Measurements from ENCODE around the gene PANK3. TPM values are rescaled to one million over a fixed set of nuclear protein-coding genes. Genes with fewer than 3 reads are reported as not detected.
A peak's percentile ranks its signal among the peaks of the same experiment; 100 is the strongest.
"Not testable (repeated sequence)": the region's sequence is repeated elsewhere in the genome, so short reads cannot be mapped to it uniquely, and the experiment has no call there.

Gene PANK3
- total RNA-seq, 1 donor from 2014 or later = 57.7 TPM

DNA sequence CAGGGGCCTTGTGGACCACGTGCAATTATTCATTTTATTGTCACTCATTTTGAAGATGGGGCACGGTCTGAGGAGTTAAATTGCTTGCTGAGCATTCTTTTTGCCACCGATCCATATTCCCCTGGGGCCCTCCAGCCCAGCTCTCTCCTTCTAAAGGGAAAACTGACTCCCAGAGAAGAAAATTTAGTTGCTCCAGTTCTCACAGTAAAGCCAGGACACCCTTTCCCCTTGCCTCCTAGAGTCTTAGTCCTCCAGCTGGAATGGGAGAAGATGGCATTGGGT is 1.0 kb upstream of the PANK3 start:
- Mint-ChIP-seq H3K9me3 (peaks cover 1% of the 10 kb centered on the region), H3K36me3 (ENCODE audit: low read depth) (peaks cover 15% of the 10 kb centered on the region), H3K27ac (peak overlapping the region; percentile 95), H3K27me3 (no peaks in the 10 kb centered on the region), H3K4me1 (peaks cover 46% of the 10 kb centered on the region), H3K4me3 (peak overlapping the region; percentile 84)
- ChIA-PET CTCF (no interaction called here), POLR2A (interaction anchor here (1.0 to 1.7 kb wide), 2 partner anchors 94 to 1004 kb away, joined by 3 to 8 read pairs; partner anchors contain the start of genes RARS1 and SPDL1)
- DNase-seq = no peak
- no peak for ATAC-seq (ENCODE audit: low read depth)
- TF ChIP-seq, protein P1, sequence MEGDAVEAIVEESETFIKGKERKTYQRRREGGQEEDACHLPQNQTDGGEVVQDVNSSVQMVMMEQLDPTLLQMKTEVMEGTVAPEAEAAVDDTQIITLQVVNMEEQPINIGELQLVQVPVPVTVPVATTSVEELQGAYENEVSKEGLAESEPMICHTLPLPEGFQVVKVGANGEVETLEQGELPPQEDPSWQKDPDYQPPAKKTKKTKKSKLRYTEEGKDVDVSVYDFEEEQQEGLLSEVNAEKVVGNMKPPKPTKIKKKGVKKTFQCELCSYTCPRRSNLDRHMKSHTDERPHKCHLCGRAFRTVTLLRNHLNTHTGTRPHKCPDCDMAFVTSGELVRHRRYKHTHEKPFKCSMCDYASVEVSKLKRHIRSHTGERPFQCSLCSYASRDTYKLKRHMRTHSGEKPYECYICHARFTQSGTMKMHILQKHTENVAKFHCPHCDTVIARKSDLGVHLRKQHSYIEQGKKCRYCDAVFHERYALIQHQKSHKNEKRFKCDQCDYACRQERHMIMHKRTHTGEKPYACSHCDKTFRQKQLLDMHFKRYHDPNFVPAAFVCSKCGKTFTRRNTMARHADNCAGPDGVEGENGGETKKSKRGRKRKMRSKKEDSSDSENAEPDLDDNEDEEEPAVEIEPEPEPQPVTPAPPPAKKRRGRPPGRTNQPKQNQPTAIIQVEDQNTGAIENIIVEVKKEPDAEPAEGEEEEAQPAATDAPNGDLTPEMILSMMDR (IDR thresholded peaks at IDR 0.05) = no peak
- intact Hi-C loops (cut with micrococcal nuclease) = no loop called here

DNA sequence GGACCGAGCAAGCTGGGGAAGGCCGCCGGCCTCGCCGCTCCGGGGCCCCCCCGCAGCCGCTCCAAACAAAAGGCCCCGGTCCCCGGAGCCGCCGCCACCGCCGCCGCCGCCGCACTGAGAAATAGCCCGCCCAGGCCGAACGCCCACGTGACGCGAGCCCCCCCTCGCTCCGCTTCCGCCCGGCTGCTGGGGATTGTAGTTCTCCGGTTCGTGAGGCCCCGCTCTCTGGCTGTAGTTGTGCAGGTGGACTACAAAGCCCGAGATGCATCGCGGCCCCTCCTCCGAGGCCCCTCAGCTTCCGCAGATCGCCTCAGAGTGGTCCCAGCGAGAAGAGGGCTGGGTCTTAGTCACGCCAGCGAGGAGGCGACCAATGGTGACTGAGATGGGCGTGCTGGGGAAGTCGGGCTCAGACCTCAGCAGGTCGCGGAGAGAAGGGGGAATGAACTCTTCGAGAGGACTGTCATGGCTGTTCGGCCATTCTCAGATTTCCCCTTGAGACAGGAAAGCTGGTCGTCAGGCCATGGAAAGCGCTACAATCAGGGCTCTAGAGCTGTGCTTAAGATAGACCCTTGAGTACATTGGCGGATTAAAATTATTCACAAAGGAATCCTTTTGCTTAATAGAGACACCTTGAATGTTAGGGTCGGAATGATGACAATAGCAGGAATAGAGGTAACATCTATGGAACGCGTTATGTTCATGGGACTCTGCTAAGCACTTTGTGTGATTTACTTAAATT is 489 bp upstream of the PANK3 start:
- Mint-ChIP-seq H3K4me1 (peaks cover 48% of the 10 kb centered on the region), H3K36me3 (ENCODE audit: low read depth) (peaks cover 17% of the 10 kb centered on the region), H3K27me3 (no peaks in the 10 kb centered on the region), H3K4me3 (peak overlapping the region; percentile 84), H3K27ac (peak overlapping the region; percentile 95), H3K9me3 (peaks cover 1% of the 10 kb centered on the region)
- intact Hi-C loops (cut with micrococcal nuclease) = loop anchor here (1.0 kb wide), 3 partner anchors 93 to 1004 kb away; partner anchors contain the start of genes RARS1, SPDL1 and WWC1
- DNase-seq = peak; percentile 96
- ChIA-PET CTCF (no interaction called here), POLR2A (interaction anchor here (0.5 to 1.7 kb wide), 3 partner anchors 38 to 1004 kb away, joined by 3 to 8 read pairs (median 4); partner anchors contain the start of genes RARS1 and SPDL1)
- peak; percentile 95 for ATAC-seq (ENCODE audit: low read depth)
- TF ChIP-seq, protein P1 (IDR thresholded peaks at IDR 0.05) = no peak

DNA sequence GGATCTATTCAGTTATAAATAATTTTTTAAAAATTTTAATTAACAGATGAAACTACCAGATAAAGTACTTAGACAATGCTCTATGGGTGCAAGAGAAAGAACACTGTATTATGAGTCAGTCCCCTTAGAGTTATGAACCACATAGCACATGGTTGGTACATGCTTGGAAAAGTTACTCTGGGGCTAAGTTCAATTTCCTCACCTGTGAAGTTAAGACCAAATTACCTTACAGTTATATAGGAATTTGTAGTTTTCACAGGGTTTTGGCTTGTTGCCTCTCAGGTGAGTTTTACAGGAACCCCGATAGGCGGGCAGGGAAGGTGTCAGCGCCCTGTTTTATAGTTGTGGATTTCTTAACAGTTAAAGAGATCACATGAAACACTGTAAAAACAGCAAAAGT is 1.2 kb downstream of the PANK3 start:
- Mint-ChIP-seq H3K9me3 (no peaks in the 10 kb centered on the region), H3K36me3 (ENCODE audit: low read depth) (peaks cover 18% of the 10 kb centered on the region), H3K27ac (peak overlapping the region; percentile 76), H3K4me1 (peaks cover 40% of the 10 kb centered on the region), H3K27me3 (no peaks in the 10 kb centered on the region), H3K4me3 (peak overlapping the region; percentile 89)
- intact Hi-C loops (cut with micrococcal nuclease) = no loop called here
- no peak for DNase-seq
- ATAC-seq (ENCODE audit: low read depth) = no peak
- TF ChIP-seq, protein P1 (IDR thresholded peaks at IDR 0.05) = no peak
- ChIA-PET POLR2A (no interaction called here), CTCF (no interaction called here)

DNA sequence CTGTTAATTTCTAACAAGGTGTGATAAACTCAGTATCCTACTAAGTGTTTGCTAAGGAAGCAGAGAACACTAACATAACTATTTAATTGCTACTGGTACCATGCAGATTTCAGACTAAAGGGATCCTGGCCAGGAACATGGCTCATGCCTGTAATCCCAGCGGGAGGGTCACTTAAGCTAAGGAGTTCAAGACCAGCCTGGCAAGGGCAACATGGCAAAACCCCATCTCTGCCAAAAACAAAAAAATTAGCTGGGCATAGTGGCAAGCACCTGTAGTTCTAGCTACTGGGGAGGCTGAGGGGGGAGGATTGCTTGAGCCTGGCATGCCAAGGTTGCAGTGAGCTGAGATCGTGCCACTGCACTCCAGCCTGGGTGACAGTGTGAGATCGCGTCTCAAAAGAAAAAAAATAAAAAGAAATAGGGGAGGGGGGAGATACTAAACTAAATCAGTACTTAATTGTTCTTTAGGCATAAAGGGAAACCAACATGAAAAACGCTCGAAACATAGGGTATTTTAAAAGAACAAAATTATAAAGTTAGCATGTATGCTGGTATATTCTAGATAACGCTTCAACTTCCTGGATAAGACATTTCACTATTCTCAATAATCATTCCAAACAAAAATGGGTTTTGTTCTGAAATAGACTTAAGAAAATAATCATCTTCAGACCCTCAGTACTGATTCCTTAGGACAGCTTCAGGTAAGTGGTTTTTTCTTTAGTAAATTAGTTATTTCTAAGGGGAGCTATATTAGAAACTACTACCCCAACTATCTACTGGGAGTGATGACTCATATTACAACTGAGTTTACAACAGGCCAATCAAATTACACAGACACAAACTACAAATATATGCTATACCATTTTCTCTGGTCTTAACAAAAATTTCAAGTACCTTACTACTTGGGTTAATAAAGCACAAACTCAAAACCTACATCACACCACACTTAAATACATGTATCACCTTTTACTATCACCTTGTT is 3.5 kb downstream of the PANK3 start:
- TF ChIP-seq, protein P1 (IDR thresholded peaks at IDR 0.05) = no peak
- H3K36me3 Mint-ChIP-seq (ENCODE audit: low read depth) = peaks cover 28% of the 10 kb centered on the region
- no peak for ATAC-seq (ENCODE audit: low read depth)
- H3K4me3 Mint-ChIP-seq = no peak overlapping the region
- DNase-seq = no peak
- ChIA-PET POLR2A (no interaction called here), CTCF (no interaction called here)
- no peaks in the 10 kb centered on the region for H3K27me3 Mint-ChIP-seq
- H3K9me3 Mint-ChIP-seq = no peaks in the 10 kb centered on the region
- H3K4me1 Mint-ChIP-seq = peaks cover 47% of the 10 kb centered on the region
- intact Hi-C loops (cut with micrococcal nuclease) = no loop called here
- no peak overlapping the region for H3K27ac Mint-ChIP-seq

DNA sequence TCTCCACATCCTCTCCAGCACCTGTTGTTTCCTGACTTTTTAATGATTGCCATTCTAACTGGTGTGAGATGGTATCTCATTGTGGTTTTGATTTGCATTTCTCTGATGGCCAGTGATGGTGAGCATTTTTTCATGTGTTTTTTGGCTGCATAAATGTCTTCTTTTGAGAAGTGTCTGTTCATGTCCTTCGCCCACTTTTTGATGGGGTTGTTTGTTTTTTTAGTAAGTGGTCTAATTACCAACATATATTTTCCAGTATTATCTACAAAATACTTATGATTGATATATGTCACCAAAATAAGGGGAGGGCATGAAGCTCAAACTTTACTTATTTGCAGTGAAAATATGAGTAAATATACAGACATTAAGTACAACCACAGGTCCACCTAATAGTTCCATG is 5.0 kb downstream of the PANK3 start:
- POLR2A ChIA-PET; DNase-seq; H3K9me3 Mint-ChIP-seq; H3K27me3 Mint-ChIP-seq; ATAC-seq (ENCODE audit: low read depth); H3K27ac Mint-ChIP-seq; CTCF ChIA-PET; intact Hi-C loops (cut with micrococcal nuclease); H3K4me3 Mint-ChIP-seq: not testable (repeated sequence)
- Mint-ChIP-seq H3K4me1 (peaks cover 38% of the 10 kb centered on the region), H3K36me3 (ENCODE audit: low read depth) (peaks cover 31% of the 10 kb centered on the region)

DNA sequence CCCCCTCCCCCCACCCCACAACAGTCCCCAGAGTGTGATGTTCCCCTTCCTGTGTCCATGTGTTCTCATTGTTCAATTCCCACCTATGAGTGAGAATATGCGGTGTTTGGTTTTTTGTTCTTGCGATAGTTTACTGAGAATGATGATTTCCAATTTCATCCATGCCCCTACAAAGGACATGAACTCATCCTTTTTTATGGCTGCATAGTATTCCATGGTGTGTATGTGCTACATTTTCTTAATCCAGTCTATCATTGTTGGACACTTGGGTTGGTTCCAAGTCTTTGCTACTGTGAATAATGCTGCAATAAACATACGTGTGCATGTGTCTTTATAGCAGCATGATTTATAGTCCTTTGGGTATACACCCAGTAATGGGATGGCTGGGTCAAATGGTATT is 5.5 kb downstream of the PANK3 start:
- CTCF ChIA-PET; intact Hi-C loops (cut with micrococcal nuclease); H3K4me3 Mint-ChIP-seq; H3K27ac Mint-ChIP-seq; ATAC-seq (ENCODE audit: low read depth); H3K9me3 Mint-ChIP-seq; POLR2A ChIA-PET; DNase-seq; H3K27me3 Mint-ChIP-seq: not testable (repeated sequence)
- Mint-ChIP-seq H3K4me1 (peaks cover 38% of the 10 kb centered on the region), H3K36me3 (ENCODE audit: low read depth) (peaks cover 31% of the 10 kb centered on the region)
